Measurements from ENCODE around the gene ADAM19. TPM values are rescaled to one million over a fixed set of nuclear protein-coding genes. Genes with fewer than 3 reads are reported as not detected.

The ADAM19 gene
- total and polyA plus RNA-seq, 2 experiments from 2014 or later, result 9.1 to 13.2 TPM

DNA sequence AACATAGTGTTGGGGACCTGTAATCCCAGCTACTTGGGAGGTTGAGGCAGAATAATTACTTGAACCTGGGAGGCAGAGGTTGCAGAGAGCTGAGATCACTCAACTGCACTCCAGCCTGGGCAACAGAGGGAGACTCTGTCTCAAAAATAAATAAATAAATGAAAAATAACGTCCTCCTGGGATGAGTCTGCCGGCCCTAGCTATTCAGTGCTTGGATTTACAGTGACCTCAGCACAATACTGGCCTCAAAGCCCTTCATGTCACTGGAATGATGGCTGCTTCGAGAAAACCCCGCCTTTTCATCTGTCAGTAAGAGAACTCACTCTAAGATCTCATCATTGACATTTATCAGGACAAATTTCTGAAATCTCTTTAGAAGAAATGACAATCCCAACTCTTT, 41.2 kb upstream of the ADAM19 start (continued):
- TF ChIP-seq, protein P1, sequence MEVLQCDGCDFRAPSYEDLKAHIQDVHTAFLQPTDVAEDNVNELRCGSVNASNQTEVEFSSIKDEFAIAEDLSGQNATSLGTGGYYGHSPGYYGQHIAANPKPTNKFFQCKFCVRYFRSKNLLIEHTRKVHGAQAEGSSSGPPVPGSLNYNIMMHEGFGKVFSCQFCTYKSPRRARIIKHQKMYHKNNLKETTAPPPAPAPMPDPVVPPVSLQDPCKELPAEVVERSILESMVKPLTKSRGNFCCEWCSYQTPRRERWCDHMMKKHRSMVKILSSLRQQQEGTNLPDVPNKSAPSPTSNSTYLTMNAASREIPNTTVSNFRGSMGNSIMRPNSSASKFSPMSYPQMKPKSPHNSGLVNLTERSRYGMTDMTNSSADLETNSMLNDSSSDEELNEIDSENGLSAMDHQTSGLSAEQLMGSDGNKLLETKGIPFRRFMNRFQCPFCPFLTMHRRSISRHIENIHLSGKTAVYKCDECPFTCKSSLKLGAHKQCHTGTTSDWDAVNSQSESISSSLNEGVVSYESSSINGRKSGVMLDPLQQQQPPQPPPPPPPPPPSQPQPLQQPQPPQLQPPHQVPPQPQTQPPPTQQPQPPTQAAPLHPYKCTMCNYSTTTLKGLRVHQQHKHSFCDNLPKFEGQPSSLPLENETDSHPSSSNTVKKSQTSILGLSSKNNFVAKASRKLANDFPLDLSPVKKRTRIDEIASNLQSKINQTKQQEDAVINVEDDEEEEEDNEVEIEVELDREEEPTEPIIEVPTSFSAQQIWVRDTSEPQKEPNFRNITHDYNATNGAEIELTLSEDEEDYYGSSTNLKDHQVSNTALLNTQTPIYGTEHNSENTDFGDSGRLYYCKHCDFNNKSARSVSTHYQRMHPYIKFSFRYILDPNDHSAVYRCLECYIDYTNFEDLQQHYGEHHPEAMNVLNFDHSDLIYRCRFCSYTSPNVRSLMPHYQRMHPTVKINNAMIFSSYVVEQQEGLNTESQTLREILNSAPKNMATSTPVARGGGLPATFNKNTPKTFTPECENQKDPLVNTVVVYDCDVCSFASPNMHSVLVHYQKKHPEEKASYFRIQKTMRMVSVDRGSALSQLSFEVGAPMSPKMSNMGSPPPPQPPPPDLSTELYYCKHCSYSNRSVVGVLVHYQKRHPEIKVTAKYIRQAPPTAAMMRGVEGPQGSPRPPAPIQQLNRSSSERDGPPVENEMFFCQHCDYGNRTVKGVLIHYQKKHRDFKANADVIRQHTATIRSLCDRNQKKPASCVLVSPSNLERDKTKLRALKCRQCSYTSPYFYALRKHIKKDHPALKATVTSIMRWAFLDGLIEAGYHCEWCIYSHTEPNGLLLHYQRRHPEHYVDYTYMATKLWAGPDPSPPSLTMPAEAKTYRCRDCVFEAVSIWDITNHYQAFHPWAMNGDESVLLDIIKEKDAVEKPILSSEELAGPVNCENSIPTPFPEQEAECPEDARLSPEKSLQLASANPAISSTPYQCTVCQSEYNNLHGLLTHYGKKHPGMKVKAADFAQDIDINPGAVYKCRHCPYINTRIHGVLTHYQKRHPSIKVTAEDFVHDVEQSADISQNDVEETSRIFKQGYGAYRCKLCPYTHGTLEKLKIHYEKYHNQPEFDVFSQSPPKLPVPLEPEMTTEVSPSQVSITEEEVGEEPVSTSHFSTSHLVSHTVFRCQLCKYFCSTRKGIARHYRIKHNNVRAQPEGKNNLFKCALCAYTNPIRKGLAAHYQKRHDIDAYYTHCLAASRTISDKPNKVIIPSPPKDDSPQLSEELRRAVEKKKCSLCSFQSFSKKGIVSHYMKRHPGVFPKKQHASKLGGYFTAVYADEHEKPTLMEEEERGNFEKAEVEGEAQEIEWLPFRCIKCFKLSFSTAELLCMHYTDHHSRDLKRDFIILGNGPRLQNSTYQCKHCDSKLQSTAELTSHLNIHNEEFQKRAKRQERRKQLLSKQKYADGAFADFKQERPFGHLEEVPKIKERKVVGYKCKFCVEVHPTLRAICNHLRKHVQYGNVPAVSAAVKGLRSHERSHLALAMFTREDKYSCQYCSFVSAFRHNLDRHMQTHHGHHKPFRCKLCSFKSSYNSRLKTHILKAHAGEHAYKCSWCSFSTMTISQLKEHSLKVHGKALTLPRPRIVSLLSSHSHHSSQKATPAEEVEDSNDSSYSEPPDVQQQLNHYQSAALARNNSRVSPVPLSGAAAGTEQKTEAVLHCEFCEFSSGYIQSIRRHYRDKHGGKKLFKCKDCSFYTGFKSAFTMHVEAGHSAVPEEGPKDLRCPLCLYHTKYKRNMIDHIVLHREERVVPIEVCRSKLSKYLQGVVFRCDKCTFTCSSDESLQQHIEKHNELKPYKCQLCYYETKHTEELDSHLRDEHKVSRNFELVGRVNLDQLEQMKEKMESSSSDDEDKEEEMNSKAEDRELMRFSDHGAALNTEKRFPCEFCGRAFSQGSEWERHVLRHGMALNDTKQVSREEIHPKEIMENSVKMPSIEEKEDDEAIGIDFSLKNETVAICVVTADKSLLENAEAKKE (CRISPR knock-in tag; IDR thresholded peaks at IDR 0.05), result no peak
- TF ChIP-seq STAT1 (IDR thresholded peaks at IDR 0.05; ENCODE audit: unreplicated experiment) (no peak), ZNF114 (CRISPR knock-in tag; IDR thresholded peaks at IDR 0.05) (no peak), NANOG (IDR thresholded peaks at IDR 0.05; ENCODE audit: borderline replicate concordance) (no peak)
- TF ChIP-seq, protein P2, sequence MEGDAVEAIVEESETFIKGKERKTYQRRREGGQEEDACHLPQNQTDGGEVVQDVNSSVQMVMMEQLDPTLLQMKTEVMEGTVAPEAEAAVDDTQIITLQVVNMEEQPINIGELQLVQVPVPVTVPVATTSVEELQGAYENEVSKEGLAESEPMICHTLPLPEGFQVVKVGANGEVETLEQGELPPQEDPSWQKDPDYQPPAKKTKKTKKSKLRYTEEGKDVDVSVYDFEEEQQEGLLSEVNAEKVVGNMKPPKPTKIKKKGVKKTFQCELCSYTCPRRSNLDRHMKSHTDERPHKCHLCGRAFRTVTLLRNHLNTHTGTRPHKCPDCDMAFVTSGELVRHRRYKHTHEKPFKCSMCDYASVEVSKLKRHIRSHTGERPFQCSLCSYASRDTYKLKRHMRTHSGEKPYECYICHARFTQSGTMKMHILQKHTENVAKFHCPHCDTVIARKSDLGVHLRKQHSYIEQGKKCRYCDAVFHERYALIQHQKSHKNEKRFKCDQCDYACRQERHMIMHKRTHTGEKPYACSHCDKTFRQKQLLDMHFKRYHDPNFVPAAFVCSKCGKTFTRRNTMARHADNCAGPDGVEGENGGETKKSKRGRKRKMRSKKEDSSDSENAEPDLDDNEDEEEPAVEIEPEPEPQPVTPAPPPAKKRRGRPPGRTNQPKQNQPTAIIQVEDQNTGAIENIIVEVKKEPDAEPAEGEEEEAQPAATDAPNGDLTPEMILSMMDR (conservative IDR thresholded peaks at IDR 0.05; ENCODE audit: low read depth in 2 of 2), result no peak
- TF ChIP-seq, protein P3, sequence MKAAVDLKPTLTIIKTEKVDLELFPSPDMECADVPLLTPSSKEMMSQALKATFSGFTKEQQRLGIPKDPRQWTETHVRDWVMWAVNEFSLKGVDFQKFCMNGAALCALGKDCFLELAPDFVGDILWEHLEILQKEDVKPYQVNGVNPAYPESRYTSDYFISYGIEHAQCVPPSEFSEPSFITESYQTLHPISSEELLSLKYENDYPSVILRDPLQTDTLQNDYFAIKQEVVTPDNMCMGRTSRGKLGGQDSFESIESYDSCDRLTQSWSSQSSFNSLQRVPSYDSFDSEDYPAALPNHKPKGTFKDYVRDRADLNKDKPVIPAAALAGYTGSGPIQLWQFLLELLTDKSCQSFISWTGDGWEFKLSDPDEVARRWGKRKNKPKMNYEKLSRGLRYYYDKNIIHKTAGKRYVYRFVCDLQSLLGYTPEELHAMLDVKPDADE (IDR thresholded peaks at IDR 0.05), result no peak

All from GM23338 (cell line).